Activated T-cell treated with anti-CD3 and anti-CD28 coated beads for 4 hours (primary cell): ENCODE data around the gene ZNF740.
"Not testable (repeated sequence)": the region's sequence is repeated elsewhere in the genome, so short reads cannot be mapped to it uniquely, and the experiment has no call there.

Experiments used
- DNase-seq: peaks from one replicate; pipeline ENCODE4 v3.0.0-alpha.2; 2020

ZNF740 gene

GRCh38 chr12:53174881-53175491 is 5.5 kb upstream of the ZNF740 start:
- DNase-seq = no peak

- no peak for DNase-seq
Measured at GRCh38 chr12:53176750-53177149, 3.8 kb upstream of the ZNF740 start.

GRCh38 chr12:53177447-53177846 is 3.1 kb upstream of the ZNF740 start:
- DNase-seq = not testable (repeated sequence)

GRCh38 chr12:53178803-53179202 is 1.7 kb upstream of the ZNF740 start:
- DNase-seq = not testable (repeated sequence)

GRCh38 chr12:53179687-53180219 is 769 bp upstream of the ZNF740 start:
- no peak for DNase-seq

GRCh38 chr12:53180931-53181645 is 566 bp downstream of the ZNF740 start:
- peak; percentile 60 for DNase-seq

- DNase-seq = no peak
Measured at GRCh38 chr12:53181935-53182334, 1.4 kb downstream of the ZNF740 start.

GRCh38 chr12:53182903-53183302 is 2.4 kb downstream of the ZNF740 start:
- DNase-seq = no peak

GRCh38 chr12:53184828-53185227 is 4.3 kb downstream of the ZNF740 start:
- DNase-seq = no peak

- no peak for DNase-seq
Measured at GRCh38 chr12:53185582-53186153, 5.1 kb downstream of the ZNF740 start.

GRCh38 chr12:53186745-53187144 is 6.2 kb downstream of the ZNF740 start:
- DNase-seq = no peak

- no peak for DNase-seq
Measured at GRCh38 chr12:53187145-53187899, 6.8 kb downstream of the ZNF740 start.

GRCh38 chr12:53190108-53190729 is 9.7 kb downstream of the ZNF740 start:
- peak; percentile 29 for DNase-seq

- no peak for DNase-seq
Measured at GRCh38 chr12:53191096-53191884, 10.8 kb downstream of the ZNF740 start.

- no peak for DNase-seq
Measured at GRCh38 chr12:53191885-53192530, 11.5 kb downstream of the ZNF740 start.

GRCh38 chr12:53192531-53193021 is 12.1 kb downstream of the ZNF740 start:
- no peak for DNase-seq

GRCh38 chr12:53193040-53193439 is 12.5 kb downstream of the ZNF740 start:
- no peak for DNase-seq

- DNase-seq = no peak
Measured at GRCh38 chr12:53193985-53194716, 13.6 kb downstream of the ZNF740 start.

GRCh38 chr12:53194973-53195372 is 14.5 kb downstream of the ZNF740 start:
- DNase-seq = no peak
